MM.1S (cell line): Measurements from ENCODE around the gene OXCT1.

Source experiments
- DNase-seq: peaks from one replicate; pipeline ENCODE4 v3.0.0-alpha.2; 2015
- H2AFZ ChIP-seq: fragments of 300-600 bp; sonication (generic); 2 replicates; pipeline ENCODE4 v1.6.0; 2016; ENCODE audit warnings: antibody characterized with exemption, low read length
- H3F3A ChIP-seq: fragments of 300-600 bp; sonication (generic); 2 replicates; pipeline ENCODE4 v1.6.1; 2016; ENCODE audit warnings: mild to moderate bottlenecking, antibody characterized with exemption, low read length, moderate library complexity, mixed read lengths; ENCODE audit not compliant: insufficient read depth
- H3K27ac ChIP-seq: fragments of 300-600 bp; sonication (generic); 2 replicates; pipeline ENCODE4 v1.5.1; 2016; ENCODE audit warnings: mild to moderate bottlenecking, low read length
- H3K27me3 ChIP-seq: fragments of 300-600 bp; sonication (generic); replicated peaks from 2 replicates; pipeline ENCODE4 v1.6.0; 2016; ENCODE audit warnings: low read length; ENCODE audit not compliant: insufficient read depth
- H3K36me3 ChIP-seq: fragments of 300-600 bp; sonication (generic); replicated peaks from 2 replicates; pipeline ENCODE4 v1.6.1; 2016; ENCODE audit warnings: mild to moderate bottlenecking, low read length, mixed read lengths; ENCODE audit not compliant: insufficient read depth
- H3K4me1 ChIP-seq: fragments of 300-600 bp; sonication (generic); 2 replicates; pipeline ENCODE4 v1.6.1; 2016; ENCODE audit warnings: low read length, mixed read lengths
- H3K4me2 ChIP-seq: fragments of 300-600 bp; sonication (generic); 2 replicates; pipeline ENCODE4 v1.6.0; 2016; ENCODE audit warnings: low read depth, low read length
- H3K4me3 ChIP-seq: fragments of 300-600 bp; sonication (generic); 2 replicates; pipeline ENCODE4 v1.5.1; 2016; ENCODE audit warnings: low read length, mixed read lengths
- H3K79me2 ChIP-seq: fragments of 300-600 bp; sonication (generic); 2 replicates; pipeline ENCODE4 v1.6.1; 2016; ENCODE audit warnings: mixed run types, low read length, mixed read lengths
- H3K9ac ChIP-seq: fragments of 300-600 bp; sonication (generic); 2 replicates; pipeline ENCODE4 v1.6.1; 2016; ENCODE audit warnings: low read length, mixed read lengths
- H3K9me2 ChIP-seq: fragments of 300-600 bp; sonication (generic); replicated peaks from 2 replicates; pipeline ENCODE4 v1.6.1; 2016; ENCODE audit warnings: mild to moderate bottlenecking, low read length, mixed read lengths; ENCODE audit not compliant: insufficient read depth
- H3K9me3 ChIP-seq: fragments of 300-600 bp; sonication (generic); replicated peaks from 2 replicates; pipeline ENCODE4 v1.6.1; 2016; ENCODE audit warnings: mild to moderate bottlenecking, low read length, mixed read lengths; ENCODE audit not compliant: insufficient read depth
- H4K20me1 ChIP-seq: fragments of 300-600 bp; sonication (generic); 2 replicates; pipeline ENCODE4 v1.6.1; 2016; ENCODE audit warnings: mild to moderate bottlenecking, low read length, moderate library complexity, mixed read lengths; ENCODE audit not compliant: insufficient read depth
- EZH2 ChIP-seq: fragments of 300-600 bp; sonication (generic); optimal IDR thresholded peaks from 2 replicates; pipeline ENCODE3; 2017; ENCODE audit warnings: low read depth, mild to moderate bottlenecking, antibody characterized with exemption, low read length, mixed read lengths
- EZH2phosphoT487 ChIP-seq: fragments of 300-600 bp; sonication (generic); IDR thresholded peaks from 2 replicates; pipeline ENCODE4 v1.6.1; 2018; ENCODE audit warnings: antibody characterized with exemption, low read length
- TF ChIP-seq, protein P1 (sequence below): fragments of 300-600 bp; sonication (generic); IDR thresholded peaks from 2 replicates; pipeline ENCODE4 v1.5.1; 2016; ENCODE audit warnings: antibody characterized with exemption, low read length, mixed read lengths

Gene OXCT1

DNA sequence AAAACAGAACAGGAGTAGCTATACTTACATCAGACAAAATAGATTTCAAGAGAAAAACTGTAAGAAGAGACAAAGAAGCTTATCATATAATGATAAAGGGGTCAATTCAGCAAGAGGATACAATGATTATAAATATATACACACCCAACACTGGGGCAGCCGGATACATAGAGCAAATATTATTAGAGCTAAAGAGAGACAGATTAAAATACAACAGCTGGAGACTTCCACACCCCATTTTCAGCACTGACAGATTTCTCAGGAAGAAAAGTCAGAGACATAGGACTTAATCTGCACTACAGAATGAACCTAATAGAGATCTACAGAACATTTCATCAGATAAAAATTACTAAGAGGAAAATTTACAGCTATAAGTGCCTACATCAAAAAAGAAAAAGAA, 35.7 kb downstream of the OXCT1 start:
- Histone ChIP-seq H3K27ac (no peak overlapping the region), H3K36me3 (no peaks in the 10 kb centered on the region; the same call in 1 of the 2 replicates), H3K9me2 (no peaks in the 10 kb centered on the region), H3K4me2 (no peak overlapping the region), H2AFZ (no peak overlapping the region), H4K20me1 (no peaks in the 10 kb centered on the region), H3K27me3 (no peaks in the 10 kb centered on the region), H3K4me1 (peaks cover 29% of the 10 kb centered on the region), H3K4me3 (no peak overlapping the region), H3K9me3 (no peaks in the 10 kb centered on the region), H3K79me2 (no peaks in the 10 kb centered on the region), H3K9ac (no peak overlapping the region), H3F3A (peaks cover 7% of the 10 kb centered on the region; the same call in 1 of the 2 replicates)
- no peak for TF ChIP-seq EZH2
- TF ChIP-seq, protein P1, sequence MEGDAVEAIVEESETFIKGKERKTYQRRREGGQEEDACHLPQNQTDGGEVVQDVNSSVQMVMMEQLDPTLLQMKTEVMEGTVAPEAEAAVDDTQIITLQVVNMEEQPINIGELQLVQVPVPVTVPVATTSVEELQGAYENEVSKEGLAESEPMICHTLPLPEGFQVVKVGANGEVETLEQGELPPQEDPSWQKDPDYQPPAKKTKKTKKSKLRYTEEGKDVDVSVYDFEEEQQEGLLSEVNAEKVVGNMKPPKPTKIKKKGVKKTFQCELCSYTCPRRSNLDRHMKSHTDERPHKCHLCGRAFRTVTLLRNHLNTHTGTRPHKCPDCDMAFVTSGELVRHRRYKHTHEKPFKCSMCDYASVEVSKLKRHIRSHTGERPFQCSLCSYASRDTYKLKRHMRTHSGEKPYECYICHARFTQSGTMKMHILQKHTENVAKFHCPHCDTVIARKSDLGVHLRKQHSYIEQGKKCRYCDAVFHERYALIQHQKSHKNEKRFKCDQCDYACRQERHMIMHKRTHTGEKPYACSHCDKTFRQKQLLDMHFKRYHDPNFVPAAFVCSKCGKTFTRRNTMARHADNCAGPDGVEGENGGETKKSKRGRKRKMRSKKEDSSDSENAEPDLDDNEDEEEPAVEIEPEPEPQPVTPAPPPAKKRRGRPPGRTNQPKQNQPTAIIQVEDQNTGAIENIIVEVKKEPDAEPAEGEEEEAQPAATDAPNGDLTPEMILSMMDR = no peak
- TF ChIP-seq EZH2phosphoT487 = no peak
- no peak for DNase-seq

DNA sequence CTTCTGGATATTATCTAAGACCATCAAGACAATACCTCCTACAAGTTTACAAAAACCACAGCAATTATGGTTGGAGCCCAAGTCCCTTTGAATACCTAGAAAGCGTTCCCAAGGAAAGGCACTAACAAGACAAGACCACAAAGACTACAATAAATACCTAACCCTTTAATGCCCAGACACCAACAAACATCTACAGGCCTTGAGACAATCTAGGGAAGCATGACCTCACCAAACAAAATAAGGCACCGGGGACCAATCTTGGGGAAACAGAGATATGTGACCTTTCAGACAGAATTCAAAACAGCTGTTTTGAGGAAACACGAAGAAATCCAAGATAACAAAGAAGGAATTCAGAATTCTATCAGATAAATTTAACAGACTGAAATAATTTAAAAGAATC, 37.8 kb downstream of the OXCT1 start:
- no peaks in the 10 kb centered on the region for H4K20me1 ChIP-seq
- no peak for DNase-seq
- H3K4me2 ChIP-seq = no peak overlapping the region
- no peaks in the 10 kb centered on the region for H3K27me3 ChIP-seq
- no peak overlapping the region for H2AFZ ChIP-seq
- H3K27ac ChIP-seq = no peak overlapping the region
- peaks cover 29% of the 10 kb centered on the region for H3K4me1 ChIP-seq
- no peaks in the 10 kb centered on the region for H3K9me2 ChIP-seq
- no peaks in the 10 kb centered on the region; the same call in 1 of the 2 replicates for H3K36me3 ChIP-seq
- H3K9me3 ChIP-seq = no peaks in the 10 kb centered on the region
- no peaks in the 10 kb centered on the region for H3K79me2 ChIP-seq
- no peak overlapping the region for H3K4me3 ChIP-seq
- TF ChIP-seq, protein P1 = no peak
- TF ChIP-seq EZH2 (no peak), EZH2phosphoT487 (no peak)
- H3F3A ChIP-seq = peaks cover 7% of the 10 kb centered on the region; the same call in 1 of the 2 replicates
- no peak overlapping the region for H3K9ac ChIP-seq

DNA sequence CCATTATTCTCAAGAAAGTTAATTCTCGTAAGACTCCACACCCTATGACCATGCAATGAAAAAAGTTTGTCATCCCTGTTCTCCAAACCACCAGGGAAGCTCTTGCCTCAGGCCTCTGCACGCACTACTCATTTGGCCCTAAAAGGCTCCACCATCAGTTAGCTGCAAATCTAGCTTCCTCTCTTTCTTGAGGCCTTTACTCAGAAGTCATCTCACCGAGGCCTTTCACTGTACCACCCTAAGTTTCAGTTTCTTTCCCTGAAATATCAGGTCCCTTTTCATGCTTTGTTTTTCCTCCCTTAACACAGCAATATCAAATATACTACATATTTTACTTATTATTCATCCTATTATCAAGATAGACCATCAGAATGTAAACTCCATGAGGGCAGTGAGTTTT, 39.1 kb downstream of the OXCT1 start:
- H3K9me3 ChIP-seq = no peaks in the 10 kb centered on the region
- H3K36me3 ChIP-seq = no peaks in the 10 kb centered on the region; the same call in 1 of the 2 replicates
- H3K4me3 ChIP-seq = no peak overlapping the region
- H3K27ac ChIP-seq = no peak overlapping the region; the same call in 1 of the 2 replicates
- H4K20me1 ChIP-seq = no peaks in the 10 kb centered on the region
- H3K9me2 ChIP-seq = no peaks in the 10 kb centered on the region
- no peaks in the 10 kb centered on the region for H3K79me2 ChIP-seq
- H3K9ac ChIP-seq = no peak overlapping the region
- peaks cover 7% of the 10 kb centered on the region; the same call in 1 of the 2 replicates for H3F3A ChIP-seq
- no peaks in the 10 kb centered on the region for H3K27me3 ChIP-seq
- peaks cover 24% of the 10 kb centered on the region for H3K4me1 ChIP-seq
- peak overlapping the region; percentile 13; the same call in 1 of the 2 replicates for H3K4me2 ChIP-seq
- DNase-seq = peak; percentile 54
- no peak for TF ChIP-seq EZH2phosphoT487
- TF ChIP-seq, protein P1 = no peak
- TF ChIP-seq EZH2 = no peak
- H2AFZ ChIP-seq = no peak overlapping the region
